Measurements from ENCODE around the gene PIEZO1.

The PIEZO1 gene

DNA sequence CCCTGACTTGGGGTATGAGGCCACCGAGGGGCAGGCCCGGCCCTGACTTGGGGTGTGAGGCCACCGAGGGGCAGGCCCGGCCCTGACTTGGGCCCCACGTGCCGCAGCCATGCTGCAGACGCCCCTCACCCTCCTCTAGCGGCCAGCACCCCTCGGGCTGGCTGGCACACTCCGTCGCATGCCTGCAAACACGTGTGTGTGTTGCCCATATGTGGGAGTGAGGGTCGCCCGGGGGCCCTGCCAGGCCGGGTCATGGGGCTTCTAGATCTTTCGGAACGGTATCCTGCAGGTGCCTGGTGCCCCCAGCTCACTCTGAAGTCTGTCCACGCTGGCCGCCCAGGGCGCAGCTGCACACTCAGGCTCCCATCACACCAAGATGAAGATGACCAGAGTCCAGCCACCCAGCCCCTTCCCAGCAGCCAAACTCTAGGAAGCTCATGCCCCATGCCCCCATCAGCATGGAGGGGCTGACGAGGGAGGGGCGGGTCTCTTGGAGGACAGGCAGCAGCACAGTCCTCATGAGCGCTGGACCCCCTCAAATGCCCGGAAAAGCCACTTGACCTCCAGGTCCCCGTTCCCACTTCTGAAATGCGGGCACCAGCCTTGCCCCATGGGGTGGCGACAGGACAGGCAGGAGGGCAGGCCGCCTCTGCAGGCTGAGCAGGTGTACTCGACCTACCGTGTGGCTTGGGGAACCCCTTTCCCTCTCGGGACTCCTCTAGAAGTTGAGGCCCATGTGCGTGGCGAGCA, 44.9 kb downstream of the PIEZO1 start:
- no peak for DNase-seq (ENCODE audit: low read depth)
- no peak overlapping the region for H3K4me3 ChIP-seq (ENCODE audit: low read depth, low read length)
- TF ChIP-seq, protein P1, sequence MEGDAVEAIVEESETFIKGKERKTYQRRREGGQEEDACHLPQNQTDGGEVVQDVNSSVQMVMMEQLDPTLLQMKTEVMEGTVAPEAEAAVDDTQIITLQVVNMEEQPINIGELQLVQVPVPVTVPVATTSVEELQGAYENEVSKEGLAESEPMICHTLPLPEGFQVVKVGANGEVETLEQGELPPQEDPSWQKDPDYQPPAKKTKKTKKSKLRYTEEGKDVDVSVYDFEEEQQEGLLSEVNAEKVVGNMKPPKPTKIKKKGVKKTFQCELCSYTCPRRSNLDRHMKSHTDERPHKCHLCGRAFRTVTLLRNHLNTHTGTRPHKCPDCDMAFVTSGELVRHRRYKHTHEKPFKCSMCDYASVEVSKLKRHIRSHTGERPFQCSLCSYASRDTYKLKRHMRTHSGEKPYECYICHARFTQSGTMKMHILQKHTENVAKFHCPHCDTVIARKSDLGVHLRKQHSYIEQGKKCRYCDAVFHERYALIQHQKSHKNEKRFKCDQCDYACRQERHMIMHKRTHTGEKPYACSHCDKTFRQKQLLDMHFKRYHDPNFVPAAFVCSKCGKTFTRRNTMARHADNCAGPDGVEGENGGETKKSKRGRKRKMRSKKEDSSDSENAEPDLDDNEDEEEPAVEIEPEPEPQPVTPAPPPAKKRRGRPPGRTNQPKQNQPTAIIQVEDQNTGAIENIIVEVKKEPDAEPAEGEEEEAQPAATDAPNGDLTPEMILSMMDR (IDR thresholded peaks at IDR 0.05; ENCODE audit: low read depth, low read length, missing control alignments), result no peak

GRCh38 chr16:88739139-88739976, 45.7 kb downstream of the PIEZO1 start:
- TF ChIP-seq, protein P1 (IDR thresholded peaks at IDR 0.05; ENCODE audit: low read depth, low read length, missing control alignments), result no peak
- H3K4me3 ChIP-seq (ENCODE audit: low read depth, low read length), result no peak overlapping the region
- DNase-seq (ENCODE audit: low read depth), result no peak

DNA sequence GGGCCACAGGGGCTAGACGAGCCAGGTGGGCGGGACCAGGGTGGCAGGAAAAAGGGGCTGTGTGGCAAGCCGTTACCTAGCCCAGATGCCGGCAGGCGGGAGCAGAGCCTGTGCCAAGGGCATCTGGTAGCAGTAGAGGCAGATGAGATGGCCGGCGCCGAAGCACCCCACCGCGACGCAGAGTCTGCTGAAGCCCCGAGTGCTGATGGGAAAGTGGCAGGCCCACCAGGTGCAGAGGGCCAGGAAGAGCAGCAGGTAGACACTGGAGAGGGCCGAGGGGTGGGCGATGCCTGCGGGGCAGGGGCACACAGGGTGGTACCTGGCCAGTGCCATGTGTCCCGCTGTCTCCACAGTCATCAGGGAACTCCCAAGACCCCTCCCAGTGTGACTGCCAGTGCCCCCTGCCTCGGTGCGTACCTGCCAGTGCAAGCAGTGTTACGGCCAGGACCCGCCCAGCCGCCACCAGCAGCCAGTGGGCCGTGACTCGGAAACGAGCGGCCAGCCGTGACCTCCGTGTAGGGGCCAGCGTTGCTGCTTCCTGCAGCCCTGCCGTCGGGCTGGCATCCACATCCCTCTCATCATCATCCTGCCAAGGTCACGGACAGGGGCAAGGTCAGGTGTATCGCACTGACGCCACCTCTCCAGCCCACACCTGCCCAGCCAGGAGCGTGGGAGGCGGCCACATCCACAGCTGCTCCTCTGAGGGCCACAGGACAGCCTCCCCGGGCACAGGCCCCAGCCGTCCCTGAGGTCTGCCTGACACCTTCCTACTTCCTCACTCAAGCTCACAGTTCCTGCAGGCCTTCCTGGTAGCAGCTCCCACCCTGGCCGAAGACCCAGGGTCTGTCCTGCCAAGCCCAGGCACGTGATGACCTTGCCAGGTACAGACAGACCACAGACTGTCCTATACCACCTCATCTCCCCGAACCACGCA, 46.6 kb downstream of the PIEZO1 start:
- no peak overlapping the region for H3K4me3 ChIP-seq (ENCODE audit: low read depth, low read length)
- DNase-seq (ENCODE audit: low read depth), result no peak
- TF ChIP-seq, protein P1 (IDR thresholded peaks at IDR 0.05; ENCODE audit: low read depth, low read length, missing control alignments), result no peak

GRCh38 chr16:88737298-88738150, 47.5 kb downstream of the PIEZO1 start:
- TF ChIP-seq, protein P1 (IDR thresholded peaks at IDR 0.05; ENCODE audit: low read depth, low read length, missing control alignments), result peak; percentile 90
- peak; percentile 26 for DNase-seq (ENCODE audit: low read depth)
- no peak overlapping the region for H3K4me3 ChIP-seq (ENCODE audit: low read depth, low read length)

DNA sequence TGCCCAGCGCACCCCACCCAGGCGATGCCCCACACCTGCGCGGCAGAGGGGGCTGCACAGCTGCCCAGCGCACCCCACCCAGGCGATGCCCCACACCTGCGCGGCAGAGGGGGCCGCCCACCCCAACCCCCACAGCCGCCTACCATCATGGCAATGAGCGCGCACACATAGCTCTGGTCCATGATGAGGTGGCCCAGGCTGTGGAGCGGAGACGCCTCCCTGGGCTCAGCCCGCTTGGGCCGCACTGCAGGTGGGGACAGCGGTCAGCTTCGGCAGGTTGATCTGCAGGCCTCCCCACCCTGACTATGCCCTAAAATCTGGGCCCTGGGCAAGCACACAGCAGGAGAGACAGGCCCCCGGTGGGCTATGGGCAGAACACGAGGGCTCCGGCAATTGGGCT, 48.5 kb downstream of the PIEZO1 start:
- no peak overlapping the region for H3K4me3 ChIP-seq (ENCODE audit: low read depth, low read length)
- DNase-seq (ENCODE audit: low read depth), result no peak
- TF ChIP-seq, protein P1 (IDR thresholded peaks at IDR 0.05; ENCODE audit: low read depth, low read length, missing control alignments), result no peak

GRCh38 chr16:88736088-88736487, 48.9 kb downstream of the PIEZO1 start:
- TF ChIP-seq, protein P1 (IDR thresholded peaks at IDR 0.05; ENCODE audit: low read depth, low read length, missing control alignments), result no peak
- no peak overlapping the region for H3K4me3 ChIP-seq (ENCODE audit: low read depth, low read length)
- DNase-seq (ENCODE audit: low read depth), result no peak
